ENCODE measurements around the gene GABARAP.

Gene GABARAP

DNA sequence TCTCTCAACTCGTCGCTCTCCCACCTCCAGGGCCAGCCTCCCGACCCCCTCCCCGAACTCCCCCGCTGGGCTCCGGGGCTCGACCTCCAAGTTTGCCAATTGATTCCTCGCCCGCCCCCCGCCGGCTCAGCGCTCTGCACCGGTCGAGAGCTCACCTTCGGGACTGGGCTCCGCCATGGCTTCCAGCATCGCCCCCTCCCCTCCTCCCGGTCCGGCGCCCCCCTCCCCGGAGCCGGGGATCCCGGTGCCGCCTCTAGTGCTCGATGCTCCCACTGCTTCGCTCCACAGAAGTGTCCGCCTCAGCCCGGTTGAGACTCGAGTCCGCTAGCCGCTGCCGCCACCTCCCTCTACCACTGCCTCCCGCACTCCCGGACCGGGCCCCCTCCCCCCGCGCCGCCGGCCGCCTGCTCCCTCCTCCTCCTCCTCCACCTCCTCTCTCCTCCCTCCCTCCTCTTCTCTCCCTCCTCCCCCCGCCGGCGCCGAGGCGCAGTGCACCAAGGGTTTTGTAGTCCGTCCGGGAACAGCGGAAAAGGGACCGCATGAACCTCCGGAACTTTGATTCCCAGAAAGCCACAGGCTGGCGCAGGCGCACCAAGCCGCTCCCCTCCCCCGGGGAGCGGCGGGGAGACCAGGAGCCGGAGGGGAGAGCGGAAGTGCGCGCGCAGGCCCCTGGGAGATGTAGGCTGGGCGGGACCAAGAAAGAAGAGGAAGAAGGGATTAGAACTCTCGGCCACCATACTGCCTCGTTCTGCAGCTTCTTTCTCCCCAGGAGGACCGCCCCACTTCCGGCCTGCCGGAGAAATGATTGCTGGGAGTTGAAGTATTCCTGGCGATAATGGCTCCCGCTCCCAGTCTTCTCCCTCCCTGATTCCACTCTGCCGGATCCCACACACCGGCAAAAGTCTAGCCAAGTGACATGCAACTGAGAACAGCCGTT lies 2.9 kb downstream of the GABARAP start, which contains the start of gene PHF23:
PHF23 (minus strand) TSS at position 367 of the 937 bp plus-strand sequence; CDS start at position 189, 178 bp downstream.
- DNase-seq: peak; percentile 87 to 100

DNA sequence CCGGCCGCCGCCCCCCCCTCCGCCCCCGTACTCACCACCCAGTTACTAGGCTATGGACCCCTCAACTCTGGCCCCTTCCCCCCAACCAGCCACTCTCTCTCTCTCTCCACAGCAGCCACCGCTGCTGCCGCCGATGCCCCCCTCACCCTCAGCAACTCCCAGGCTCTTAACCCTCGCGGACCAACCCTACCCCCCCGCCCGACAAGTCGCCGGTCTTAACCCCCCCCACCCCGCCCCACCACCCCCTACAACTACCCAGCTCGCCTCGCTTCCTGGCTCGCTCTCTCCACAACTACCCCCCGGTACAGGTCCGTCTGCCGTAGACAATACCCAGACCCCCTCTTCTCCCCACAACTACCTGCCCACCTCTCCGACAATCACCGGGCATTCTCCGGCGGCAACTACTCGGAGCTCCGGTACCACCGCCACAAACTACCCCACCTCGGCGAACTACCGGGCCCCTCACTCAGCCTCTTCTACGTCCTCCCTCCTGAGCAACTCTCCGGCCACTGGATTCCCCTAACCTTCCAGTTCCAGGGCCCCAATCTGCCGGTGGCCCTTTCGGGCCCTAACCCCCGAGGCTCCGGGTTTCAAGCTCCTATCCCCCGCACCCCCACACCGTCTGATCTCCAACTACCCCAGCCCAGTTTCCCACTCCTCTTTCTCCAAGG lies 3.7 kb downstream of the GABARAP start:
- DNase-seq: no peak

DNA sequence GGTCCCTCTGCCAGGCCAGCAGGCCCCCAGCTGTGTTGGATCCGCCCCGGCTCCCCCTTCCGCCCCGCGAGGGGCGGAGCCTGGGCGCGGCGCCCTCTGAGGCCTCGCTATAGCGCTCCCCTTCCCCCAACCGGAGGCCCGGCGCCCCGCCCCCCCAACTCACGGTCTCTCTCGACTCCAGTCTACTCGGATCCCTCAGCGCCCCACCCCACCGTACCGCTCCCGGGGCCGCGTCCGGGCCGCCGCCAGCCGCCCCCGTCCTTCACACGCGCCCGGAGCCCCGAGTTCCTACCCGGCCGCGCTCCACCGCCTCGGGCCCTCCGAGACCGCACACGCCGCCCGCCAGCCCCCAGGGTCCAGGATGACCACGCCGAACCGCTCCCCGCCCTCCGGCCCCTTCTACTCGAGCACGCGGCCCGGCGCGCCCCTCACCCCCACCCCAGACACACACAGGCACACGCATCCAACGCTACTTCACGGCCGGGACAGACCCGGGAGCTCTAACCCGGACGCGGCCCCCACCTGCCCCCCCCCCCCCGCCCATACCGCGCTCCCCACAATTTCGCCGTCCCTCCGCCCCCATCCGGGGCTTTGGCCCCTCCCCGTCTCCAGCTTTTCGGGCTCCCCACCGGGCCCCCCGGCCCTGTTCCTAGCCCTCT lies 4.4 kb downstream of the GABARAP start:
- peak in 1 of 2 donors; percentile 44 for DNase-seq

DNA sequence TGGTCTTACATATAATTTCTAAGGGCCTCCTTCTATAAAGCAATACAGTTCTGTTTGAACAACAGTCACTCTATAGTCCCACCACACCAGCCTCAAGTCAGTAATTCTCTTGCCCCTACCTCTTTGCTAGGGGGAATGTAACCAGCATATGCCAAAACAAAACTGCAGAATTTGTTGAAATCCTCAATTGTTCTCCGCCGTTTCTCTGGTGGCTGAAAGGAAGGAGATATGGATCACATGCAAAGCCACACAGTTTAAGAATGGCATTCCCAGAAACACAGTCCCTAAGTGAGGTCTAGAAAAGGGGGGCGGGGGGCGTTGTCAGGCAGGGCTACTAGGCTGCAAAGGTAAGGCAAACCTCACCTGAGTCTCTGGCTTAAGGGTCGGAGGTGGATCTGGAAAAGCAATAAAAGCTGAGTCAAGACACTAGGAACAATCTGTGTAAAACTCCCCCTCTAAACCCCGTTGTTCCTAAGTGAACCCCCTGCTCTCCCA lies 4.9 kb downstream of the GABARAP start:
- no peak for DNase-seq

DNA sequence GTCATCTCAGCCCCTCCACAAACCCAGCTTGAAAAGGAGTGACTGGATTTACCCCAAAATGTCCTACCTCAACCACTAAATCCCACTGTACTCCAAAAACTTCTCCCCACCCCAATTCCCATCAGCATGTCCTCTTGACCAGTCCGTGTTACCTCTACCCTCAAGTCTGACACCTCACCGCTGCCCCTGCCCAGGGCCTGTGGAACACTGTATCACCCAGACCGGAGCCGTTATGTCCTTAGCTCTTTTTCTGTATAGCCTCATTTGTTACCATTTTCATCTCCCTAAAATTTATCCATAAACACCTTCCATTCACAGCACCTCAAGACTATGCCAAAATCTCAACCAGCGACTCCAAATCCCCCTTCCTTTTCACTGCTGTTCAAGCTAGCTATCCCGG lies 5.4 kb downstream of the GABARAP start:
- no peak for DNase-seq

DNA sequence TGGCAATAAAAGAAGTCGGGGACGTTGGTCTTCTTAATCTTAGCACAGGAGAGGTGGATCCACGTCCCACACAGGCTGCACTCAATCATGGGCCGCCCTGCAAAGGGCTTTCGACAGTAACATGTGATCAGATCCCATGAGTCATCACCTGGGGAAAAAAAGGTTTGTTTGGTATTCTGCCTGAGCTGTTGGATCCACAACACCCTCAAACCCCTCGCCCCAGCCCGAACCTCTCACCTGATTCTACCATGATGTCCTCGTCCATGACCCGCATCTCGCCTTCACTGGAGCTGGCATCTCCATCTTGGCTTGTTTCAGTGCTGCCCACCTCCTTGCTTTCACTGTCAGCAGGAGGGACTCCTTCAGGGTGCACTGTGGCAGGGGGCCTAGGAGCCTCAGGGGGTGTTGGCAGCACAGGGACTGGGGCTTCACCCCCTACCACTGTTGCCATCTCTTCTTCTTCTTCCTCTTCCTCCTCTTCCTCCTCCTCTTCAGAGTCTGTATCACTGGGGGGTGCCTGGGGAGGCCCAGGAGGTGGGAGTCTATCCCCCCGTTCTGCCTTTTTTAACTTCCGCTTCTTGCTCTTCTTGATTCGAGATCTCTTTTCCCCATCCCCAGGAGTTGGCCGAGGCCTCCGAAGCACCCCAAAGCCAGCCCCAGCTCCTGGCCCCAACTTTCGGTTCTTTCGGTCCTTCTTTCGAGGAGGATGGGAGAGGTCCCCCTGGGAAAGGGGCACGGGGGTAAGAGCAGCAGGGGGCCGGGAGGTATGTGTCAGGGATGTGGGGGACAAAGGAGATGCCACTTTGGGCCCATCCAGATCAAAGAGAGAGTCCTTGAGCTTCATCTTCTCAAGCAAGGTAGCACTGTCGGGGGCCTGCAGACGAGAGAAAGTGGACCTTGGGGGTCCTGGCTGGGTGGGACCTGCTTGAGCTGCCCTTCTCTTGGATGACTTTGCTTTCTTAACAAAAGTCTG lies 6.3 kb downstream of the GABARAP start:
- DNase-seq: no peak

DNA sequence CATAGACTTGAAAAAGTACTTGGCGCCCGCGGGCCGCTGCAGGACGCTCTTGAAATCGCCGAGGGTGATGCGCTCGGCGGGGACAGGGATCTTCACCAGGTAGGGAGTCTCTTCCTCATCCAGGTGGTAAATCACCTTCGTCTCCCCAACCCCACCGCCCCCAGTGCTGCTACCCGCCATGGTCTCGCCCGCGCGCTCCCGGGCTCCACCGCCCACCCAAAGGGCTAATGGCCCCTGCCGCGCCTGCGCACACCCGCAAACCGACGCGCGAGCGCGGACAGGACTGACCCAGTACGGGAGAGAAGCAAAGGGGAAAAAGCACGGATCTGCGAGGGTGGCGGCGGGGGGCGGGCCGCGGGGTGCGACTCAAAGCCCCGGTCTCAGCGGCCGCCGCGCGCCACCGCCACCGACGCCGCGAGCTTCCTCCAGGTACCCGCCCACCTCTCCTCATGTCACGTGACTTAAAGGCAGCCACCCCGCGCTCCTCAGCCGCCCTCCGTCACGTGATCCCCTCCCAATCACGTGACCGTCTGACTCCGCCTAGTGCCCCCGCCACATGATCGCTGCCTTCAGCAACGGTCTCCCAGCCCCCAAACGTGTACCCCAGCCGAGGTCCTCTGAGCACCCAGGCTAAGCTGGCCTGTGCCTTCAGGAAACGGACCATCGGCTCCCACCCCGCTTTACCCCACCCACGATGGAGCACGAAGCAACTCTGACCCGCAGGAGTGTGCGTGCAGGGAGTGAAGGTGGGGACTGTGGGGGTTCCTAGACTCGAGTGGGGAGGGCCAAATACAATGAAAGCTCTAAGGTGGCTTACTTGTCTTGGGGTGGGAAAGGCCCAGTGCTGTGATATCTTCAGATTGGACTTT lies 7.9 kb downstream of the GABARAP start, which contains the start of gene DVL2:
DVL2 (minus strand) TSS at position 435 of the 869 bp plus-strand sequence; CDS start at position 180, 255 bp downstream.
- peak; percentile 82 to 94 for DNase-seq

DNA sequence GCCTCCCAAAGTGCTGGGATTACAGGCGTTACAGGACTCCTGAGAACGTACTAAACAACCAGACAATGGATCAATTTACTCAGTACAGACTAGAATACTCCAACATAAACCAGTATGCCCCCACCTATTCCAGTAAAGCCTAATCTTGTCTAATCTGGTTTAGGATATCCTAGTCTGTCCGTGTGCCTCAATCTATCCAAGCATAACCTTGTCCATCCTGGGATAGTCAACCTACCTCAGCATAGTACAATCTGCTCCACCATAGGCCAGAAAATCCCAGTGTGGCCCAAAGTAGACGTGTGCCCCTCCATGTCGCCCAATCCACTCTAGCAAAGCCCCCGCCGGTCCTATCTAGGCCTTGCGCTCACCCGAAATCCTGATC lies 8.6 kb downstream of the GABARAP start:
- DNase-seq: no peak

DNA sequence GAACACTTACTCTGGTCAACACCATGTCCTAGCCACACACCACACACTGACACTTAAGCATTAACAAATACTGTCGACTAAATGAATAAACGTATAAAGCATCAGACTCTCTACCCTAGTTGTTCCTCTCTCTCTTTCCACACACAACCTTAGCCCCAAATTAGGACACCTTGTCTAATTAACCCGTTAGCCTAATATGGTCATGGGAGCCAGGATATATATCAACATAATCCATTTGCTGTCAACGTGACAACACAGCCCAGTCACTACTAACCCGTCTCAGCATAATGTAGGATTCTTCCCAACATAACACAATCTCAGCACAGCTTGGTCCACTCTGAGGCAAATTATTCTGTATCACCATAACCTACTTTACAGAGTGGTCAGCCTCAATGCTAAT lies 10.1 kb downstream of the GABARAP start:
- no peak for DNase-seq

DNA sequence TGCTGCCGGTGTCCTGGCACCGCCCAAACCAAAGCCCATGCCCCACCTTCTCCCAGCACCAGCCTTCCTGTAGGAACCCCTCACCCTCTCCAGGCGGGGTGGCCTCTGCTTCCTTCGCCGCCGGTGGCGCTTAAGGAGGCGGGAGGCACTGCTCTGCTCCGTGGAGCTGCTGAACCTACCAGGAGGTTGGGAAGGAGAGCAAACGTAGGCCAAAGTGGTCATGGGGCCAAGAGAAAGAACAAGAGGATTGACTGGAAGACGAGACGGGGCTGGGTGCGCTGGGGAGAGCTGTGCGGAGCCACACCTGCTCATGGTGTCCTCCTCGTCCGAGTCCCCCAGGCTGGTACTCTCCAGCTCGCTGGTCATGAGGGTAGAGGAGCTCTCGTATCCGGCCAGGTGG lies 12.7 kb downstream of the GABARAP start:
- no peak for DNase-seq

DNA sequence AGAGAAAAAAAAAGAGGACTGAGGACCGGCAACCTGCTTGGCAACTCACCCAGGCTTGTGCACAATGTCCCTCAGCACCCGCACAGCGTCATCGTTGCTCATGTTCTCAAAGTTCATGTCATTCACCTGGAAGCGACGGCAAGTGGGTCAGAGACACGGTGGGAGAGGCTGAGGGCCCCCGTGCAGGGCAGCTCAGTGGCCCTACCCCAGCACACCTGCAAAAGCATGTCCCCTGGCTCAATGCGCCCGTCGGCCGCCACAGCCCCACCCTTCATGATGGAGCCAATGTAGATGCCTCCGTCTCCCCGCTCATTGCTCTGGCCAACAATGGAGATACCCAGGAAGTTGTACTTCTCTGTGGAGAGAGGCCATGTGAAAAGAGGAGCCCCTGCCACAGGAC lies 13.3 kb downstream of the GABARAP start:
- DNase-seq: no peak

DNA sequence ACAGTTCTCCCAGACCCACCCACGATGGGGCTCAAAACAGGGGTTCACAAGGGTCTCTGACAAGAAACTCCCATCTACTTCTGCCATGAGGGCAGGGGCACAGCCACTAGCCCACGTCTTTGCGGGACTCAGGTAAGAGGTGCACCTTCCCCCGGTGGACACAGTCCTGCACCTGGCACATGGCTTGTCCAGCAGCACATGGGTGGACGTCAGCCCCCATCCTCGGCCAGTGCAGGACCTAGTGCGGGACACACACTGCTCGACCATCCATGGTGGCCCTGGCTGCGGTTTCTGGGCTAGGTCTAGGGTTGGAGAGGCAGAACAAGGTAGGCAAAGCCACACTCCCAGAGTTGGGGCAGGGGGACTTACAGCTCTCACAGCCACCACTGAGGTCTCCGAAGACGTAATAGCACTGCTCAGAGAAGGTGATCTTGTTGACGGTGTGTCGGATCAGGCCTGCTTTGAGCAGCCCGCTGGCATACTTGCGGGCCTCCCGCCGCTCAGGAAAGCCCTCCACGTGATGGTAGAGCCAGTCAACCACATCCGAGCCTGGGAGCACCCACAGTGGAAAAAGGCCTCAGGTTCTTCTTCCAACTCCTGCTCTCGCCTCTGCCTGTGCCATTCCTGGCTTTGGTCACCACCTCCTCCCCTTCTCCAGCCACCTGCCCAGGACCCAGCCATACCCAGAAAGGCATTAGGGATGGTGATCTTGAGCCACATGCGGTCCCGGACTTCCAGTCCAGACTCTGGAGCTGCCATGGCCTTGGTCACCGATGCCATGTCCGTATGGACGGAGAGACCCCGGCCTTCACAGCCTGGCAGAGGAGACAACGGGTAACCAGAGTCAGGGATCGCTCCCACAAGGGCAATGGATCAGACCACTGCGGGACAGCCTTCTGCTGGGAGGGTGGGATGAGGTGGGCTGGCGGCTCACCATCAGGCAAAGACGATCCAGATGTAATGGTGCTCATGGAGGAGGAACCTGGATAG lies 15.2 kb downstream of the GABARAP start:
- DNase-seq: no peak

DNA sequence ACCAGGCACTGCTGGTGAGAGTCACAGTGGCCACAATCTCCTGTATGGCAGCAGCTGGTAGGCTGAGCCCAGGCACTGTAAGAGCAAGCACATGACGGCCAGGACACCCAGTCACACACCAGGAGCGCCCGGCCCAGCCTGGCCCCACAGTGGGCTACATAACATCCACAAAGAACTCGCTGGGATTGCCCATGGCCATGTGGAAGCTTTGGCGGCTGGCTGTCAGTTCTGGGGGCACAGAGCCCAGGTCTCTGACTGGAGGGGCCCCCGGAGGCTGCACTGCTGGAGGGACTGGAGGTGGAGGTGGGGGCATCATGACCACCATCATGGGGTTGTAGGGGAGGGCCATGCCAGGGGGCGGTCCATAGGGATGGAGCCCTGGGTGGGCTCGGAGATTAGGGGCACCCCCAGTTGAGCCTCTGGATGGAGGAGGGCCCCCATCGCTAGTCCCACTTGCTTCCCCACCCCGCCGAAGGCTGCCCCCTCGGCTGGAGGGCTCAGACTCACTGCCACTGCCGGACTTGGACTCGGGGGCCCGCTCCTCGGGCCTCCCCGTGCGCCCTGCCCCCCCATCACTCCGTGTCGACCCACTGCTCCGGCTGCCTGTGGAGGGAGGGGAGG lies 16.4 kb downstream of the GABARAP start:
- no peak for DNase-seq

DNA sequence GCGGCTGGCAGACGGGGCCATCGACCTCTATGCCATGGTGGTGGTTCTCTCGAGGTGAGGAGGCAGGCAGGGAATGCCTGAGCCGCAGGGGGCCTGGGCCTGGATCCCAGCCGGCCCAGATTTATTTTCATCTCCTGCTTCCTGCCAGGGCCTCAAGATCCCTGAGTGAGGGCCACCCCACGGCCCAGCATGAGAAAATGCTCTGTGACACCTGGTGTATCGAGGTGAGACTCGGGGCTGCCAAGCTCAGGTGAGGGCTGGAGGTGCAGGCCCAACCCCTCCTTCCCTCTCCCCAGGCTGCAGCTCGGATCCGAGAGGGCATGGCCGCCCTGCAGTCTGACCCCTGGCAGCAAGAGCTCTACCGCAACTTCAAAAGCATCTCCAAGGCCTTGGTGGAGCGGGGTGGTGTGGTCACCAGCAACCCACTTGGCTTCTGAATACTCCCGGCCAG lies 17.6 kb downstream of the GABARAP start:
- no peak for DNase-seq

DNA sequence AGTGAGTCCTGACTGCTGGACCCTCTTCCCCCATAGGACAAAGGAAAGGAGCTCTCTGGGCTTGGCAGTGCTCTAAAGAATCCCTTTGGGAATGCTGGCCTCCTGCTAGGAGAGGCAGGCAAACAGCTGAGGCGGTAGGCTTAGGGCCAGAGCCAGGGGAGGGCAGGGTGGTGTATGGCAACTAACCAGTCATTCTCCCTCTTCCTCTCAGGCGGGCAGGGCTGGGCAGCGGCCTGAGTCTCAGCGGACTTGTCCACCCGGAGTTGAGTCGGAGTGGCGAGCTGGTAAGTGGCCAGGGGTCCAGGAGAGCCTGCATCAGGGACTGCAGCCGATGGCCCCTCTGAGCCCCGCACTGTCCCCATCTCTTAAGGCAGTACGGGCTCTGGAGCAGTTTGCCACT lies 18.1 kb downstream of the GABARAP start:
- DNase-seq: no peak

DNA sequence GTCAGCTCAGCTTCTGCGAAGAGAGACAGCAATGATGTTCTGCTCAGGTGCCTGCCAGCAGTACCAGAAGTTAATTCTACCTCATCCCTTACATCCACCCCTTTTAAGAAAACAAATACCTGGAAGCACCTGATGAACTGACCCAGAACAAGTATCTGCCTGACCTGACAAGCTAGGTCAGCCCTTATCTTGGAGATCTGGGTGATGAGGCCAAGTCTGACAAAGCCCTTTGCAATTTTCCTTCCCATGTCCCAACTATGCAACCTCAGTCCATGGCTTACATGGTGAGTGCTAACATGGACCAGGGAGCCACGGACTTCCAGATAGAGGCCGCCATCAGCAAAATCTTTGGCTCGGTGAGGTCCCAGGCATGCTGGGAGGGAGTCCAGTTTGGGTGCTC lies 18.9 kb downstream of the GABARAP start:
- no peak for DNase-seq

DNA sequence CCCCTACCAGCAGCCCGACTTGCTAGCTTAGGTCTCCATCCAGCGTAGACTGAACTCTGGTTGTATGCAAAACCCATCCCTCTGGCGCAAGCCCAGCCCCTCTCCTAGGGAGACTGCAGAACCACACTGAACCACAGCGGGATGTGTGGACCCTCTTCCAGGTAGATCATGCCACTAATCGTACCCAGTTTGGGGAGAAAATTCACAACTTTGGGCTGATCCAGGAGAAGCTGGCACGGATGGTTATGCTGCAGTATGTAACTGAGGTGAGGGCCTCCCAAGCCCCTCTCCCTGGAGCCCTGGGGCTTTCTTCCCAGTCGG lies 19.3 kb downstream of the GABARAP start:
- no peak for DNase-seq

DNA sequence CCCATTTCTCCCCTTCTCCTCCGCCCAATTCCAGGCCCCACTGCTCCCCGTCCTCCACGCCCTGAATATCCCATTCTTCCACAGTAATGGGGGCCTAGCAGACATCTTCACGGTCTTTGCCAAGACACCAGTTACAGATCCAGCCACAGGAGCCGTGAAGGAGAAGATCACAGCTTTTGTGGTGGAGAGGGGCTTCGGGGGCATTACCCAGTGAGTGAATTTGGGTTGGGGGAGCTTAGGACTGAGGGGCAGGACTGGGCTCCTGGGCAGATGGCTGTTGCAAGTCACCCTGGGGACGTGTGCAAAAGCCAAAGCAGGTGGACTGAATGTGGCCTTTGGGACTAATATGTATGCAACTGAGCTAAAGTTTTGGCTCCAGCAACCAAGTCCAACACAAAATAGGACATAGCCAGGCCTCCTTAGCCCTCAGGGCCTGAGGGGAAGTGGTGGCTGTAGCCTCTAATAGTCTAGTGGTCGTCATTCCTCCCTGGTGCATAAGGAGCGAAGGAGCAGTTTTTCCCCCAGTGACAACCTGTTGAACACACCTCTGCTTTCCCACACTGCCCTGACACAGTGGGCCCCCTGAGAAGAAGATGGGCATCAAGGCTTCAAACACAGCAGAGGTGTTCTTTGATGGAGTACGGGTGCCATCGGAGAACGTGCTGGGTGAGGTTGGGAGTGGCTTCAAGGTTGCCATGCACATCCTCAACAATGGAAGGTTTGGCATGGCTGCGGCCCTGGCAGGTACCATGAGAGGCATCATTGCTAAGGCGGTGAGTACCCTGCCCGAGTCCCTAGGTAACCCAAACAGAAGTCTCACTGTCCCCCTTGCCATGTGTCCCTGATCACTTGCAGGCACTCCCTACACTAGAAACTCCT lies 19.9 kb downstream of the GABARAP start:
- no peak for DNase-seq

Measured in bone marrow (tissue), 2 donors.